WERI-Rb-1 (cell line): ENCODE results near the gene C17orf58.
"Not testable (repeated sequence)": the region's sequence is repeated elsewhere in the genome, so short reads cannot be mapped to it uniquely, and the experiment has no call there.

Experiments used
- DNase-seq: peaks from one replicate; pipeline ENCODE4 v3.0.0-alpha.2; 2020
- H3K27ac ChIP-seq: fragments of 250-450 bp; sonication (Bioruptor Pico); 2 replicates; pipeline ENCODE4 v1.5.1; 2020; ENCODE audit warnings: mild to moderate bottlenecking, moderate library complexity
- H3K27me3 ChIP-seq: fragments of 250-450 bp; sonication (Bioruptor Pico); 2 replicates; pipeline ENCODE4 v1.5.1; 2021; ENCODE audit warnings: mild to moderate bottlenecking, low read depth, moderate library complexity; ENCODE audit not compliant: insufficient read depth, severe bottlenecking
- H3K36me3 ChIP-seq: fragments of 250-450 bp; sonication (Bioruptor Pico); 2 replicates; pipeline ENCODE4 v1.5.1; 2020; ENCODE audit warnings: mild to moderate bottlenecking, moderate library complexity
- H3K4me3 ChIP-seq: 2 replicates; pipeline ENCODE4 v1.5.1; 2011; ENCODE audit warnings: low read depth, mild to moderate bottlenecking, control low read depth, low read length
- H3K9me3 ChIP-seq: fragments of 250-450 bp; sonication (Bioruptor Pico); 2 replicates; pipeline ENCODE4 v1.5.1; 2021; ENCODE audit warnings: mild to moderate bottlenecking, moderate library complexity; ENCODE audit not compliant: severe bottlenecking
- CTCF ChIP-seq: IDR thresholded peaks from 2 replicates; pipeline ENCODE4 v1.5.1; 2011; ENCODE audit warnings: low read depth, mild to moderate bottlenecking, control low read depth, inconsistent platforms, low read length

The C17orf58 gene

GRCh38 chr17:68019675-68020408, 23.6 kb upstream of the C17orf58 start:
- H3K9me3 ChIP-seq, result no peaks in the 10 kb centered on the region
- no peaks in the 10 kb centered on the region for H3K36me3 ChIP-seq
- H3K27me3 ChIP-seq, result no peaks in the 10 kb centered on the region
- peak; percentile 54 for TF ChIP-seq CTCF
- peak overlapping the region; percentile 78 for H3K4me3 ChIP-seq
- peak overlapping the region; percentile 90 for H3K27ac ChIP-seq
- DNase-seq, result peak; percentile 99

GRCh38 chr17:68019336-68019674, 23.0 kb upstream of the C17orf58 start:
- DNase-seq, result no peak
- Histone ChIP-seq H3K9me3 (no peaks in the 10 kb centered on the region), H3K36me3 (no peaks in the 10 kb centered on the region), H3K27me3 (no peaks in the 10 kb centered on the region), H3K27ac (no peak overlapping the region), H3K4me3 (peak overlapping the region; percentile 16; the same call in 1 of the 2 replicates)
- no peak for TF ChIP-seq CTCF

GRCh38 chr17:68018493-68018892, 22.2 kb upstream of the C17orf58 start:
- H3K27me3 ChIP-seq, DNase-seq, H3K9me3 ChIP-seq, H3K4me3 ChIP-seq, H3K36me3 ChIP-seq, H3K27ac ChIP-seq: not testable (repeated sequence)

- no peak for TF ChIP-seq CTCF
- Histone ChIP-seq H3K27me3 (no peaks in the 10 kb centered on the region), H3K4me3 (no peak overlapping the region), H3K36me3 (no peaks in the 10 kb centered on the region), H3K9me3 (no peaks in the 10 kb centered on the region), H3K27ac (no peak overlapping the region)
- no peak for DNase-seq
Observed at GRCh38 chr17:68016838-68017237, 20.6 kb upstream of the C17orf58 start.

- Histone ChIP-seq H3K9me3 (no peaks in the 10 kb centered on the region), H3K27me3 (no peaks in the 10 kb centered on the region), H3K36me3 (no peaks in the 10 kb centered on the region), H3K4me3 (no peak overlapping the region), H3K27ac (no peak overlapping the region)
- TF ChIP-seq CTCF, result no peak
- no peak for DNase-seq
Observed at GRCh38 chr17:68015081-68015723, 18.9 kb upstream of the C17orf58 start.

GRCh38 chr17:68013385-68013784, 17.1 kb upstream of the C17orf58 start:
- no peak for DNase-seq
- Histone ChIP-seq H3K27ac (no peak overlapping the region), H3K4me3 (no peak overlapping the region), H3K27me3 (no peaks in the 10 kb centered on the region), H3K36me3 (no peaks in the 10 kb centered on the region), H3K9me3 (no peaks in the 10 kb centered on the region)
- TF ChIP-seq CTCF, result no peak
